NCI-H1436 (cell line): Measurements from ENCODE around the gene ADI1.

Source experiments
- DNase-seq: peaks from one replicate; lab custom pipeline; 2025; lab: John Stamatoyannopoulos, UW

ADI1 gene, protein sequence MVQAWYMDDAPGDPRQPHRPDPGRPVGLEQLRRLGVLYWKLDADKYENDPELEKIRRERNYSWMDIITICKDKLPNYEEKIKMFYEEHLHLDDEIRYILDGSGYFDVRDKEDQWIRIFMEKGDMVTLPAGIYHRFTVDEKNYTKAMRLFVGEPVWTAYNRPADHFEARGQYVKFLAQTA

DNA sequence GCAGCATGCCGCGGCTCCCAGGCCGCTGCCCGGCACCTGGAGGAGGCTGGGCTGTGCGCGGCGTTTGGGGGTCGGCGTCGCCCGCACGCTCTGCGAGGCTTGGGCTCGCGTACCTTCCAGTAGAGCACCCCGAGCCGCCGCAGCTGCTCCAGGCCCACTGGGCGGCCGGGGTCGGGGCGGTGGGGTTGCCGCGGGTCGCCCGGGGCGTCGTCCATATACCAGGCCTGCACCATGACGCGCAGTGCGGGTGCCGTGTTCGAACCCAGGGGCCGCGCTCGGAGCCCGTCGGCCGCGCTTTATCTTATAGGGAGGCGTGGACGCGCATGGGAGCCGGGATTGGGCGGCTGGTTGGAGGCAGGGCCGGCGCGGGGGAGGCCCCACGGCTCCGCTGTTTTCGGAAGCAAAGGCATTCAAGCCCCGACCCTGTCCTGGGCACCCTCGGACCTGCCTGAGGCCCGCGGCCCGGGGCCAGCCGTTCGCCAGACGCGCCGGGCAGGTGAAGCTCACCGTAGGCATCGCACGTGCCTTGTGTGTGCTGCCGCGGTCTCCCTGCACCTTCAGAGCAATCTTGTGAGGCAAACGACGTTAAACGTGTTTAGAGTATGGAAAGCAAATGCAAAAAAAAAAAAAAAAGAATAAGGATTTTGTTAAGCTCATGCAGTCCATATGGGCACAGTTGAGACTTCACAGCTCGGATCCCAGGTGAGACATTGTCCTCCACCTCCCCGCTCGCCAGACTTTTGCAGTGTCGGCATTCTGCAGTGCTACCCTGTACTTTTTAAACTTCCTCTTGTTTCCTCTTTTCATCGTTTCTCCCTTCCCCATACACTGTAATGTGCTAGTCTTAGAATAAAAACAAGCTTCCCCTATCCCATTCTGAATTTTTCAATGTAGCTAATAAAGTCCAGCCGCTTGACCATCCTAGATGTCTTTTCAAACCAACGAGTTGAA is at the start of gene ADI1:
Gene ADI1 (minus strand): TSS at position 277 of the 951 bp plus-strand sequence. CDS start 44 bp downstream, at position 233.
- peak; percentile 70 for DNase-seq

DNA sequence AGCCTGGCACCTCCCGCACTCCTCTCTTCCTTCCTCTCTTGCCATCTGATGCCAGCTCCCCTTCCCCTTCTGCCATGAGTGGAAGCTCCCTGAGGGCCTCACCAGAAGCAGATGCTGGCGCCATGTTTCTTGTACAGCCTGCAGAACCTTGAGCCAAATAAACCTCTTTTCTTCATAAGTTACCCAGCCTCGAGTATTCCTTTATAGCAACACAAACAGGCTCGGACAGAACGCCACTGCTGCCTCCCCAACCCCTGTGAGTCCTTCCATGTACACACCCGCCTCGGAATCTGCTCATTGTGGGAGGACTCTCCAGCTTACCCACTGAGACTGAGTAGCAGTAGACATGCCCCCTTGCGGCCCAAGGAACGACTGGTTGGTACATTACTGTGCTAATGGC is 47.5 kb upstream of the ADI1 start:
- DNase-seq = no peak

DNA sequence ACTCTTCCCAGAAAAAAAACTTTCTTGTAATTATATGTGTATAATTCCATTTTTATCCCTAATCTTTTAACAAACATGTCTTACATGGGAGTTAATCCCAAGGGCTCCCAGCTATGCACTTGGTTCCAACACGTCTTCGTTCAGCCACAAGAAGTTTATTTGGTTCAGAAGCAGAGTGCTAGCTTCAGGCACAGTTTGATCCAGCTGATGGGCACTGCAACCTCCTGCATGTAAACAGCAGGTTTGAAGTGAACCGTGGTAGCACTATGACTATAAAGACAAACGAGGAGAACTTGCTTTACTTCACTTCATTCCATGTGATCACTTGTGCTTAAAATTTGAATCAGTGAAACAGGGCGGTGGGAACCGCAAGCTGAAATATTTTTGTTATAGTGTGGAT is 45.8 kb upstream of the ADI1 start:
- no peak for DNase-seq

DNA sequence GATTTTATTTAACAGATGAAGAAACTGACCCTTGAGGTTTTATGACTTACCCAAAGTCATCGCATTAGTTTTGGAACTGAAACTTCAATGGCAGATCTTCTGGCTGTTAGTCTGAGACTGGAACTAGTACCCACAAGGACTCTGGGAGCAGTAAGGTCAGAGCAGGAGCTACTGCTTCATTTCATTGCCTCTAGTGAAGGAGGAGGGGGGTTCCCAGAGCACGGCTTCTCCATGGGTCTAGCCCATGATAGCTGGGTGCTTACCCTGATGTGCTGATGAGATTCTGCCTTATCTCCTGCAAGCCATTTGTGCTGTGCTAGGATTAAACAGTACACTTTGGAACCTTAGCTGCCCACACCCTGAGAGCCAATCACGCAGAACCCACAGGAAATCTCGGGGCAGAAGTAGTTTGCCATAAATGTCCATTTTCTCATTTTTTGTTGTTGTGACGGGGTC is 44.2 kb upstream of the ADI1 start:
- no peak for DNase-seq

DNA sequence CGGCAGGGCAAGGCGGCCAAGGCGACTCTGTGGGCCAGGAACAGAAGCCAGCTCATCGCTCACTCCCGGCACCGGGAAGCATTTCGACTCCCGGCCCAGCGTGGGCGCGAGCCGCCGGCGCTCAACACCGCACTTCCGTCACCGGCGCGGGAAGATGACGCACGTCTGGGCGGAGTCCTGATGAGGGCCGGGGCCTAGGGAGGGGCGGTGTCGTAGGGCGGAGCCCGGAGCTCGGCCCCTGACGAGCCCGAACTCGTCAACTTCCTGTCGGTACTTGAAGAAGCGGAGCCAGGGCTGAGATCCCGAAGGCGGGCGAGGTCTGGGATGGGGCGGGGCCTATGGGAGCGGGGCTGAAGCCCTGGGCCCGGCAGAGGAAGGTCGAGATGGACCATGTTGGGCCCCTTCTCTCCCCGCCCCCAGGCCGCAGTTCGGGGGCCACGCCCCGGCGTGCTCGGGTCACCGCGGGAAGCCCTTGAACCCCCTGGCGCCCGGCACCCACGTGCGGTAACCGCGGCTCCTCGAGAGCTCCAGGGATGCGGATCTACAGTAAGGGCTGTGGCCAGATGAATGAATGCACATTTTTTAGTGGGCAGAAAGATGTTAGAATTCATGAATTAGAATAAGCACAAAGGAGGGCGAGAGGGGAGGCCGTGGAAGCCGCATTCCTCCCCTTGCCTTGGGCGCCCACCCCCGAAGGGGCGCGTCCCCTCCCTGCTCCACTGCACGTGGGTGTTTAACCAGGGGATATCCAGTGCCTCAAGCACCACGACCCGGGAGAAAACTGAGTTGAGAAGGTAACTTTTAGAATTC is 39.1 kb upstream of the ADI1 start, which contains the start of gene RNASEH1:
Gene RNASEH1 (minus strand): TSS at position 129 of the 810 bp plus-strand sequence. CDS start 73 bp downstream, at position 56.
- DNase-seq = peak; percentile 97

- no peak for DNase-seq
Measured at GRCh38 chr2:3557639-3558204, 38.4 kb upstream of the ADI1 start.

GRCh38 chr2:3553946-3554345 is 34.6 kb upstream of the ADI1 start:
- no peak for DNase-seq

DNA sequence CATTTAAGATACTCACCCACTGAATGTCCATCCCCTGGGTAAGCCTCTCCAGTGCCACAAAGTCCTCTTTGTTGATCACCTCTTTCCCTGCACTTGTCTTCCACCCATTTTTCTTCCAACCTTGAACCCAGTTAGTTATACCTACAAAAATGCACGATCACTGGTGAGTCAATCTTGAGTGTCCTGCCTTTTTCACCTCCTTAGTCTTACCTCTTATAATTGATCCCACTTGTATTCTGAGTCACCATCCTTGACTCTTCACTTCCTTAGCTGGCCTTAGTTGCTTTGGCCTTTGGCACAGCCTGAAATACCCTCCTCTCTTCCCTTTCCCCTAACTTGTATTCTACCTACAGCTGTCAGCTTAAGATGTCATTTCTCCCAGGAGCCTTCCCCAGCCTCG is 28.6 kb upstream of the ADI1 start:
- no peak for DNase-seq

GRCh38 chr2:3545788-3546478 is 26.6 kb upstream of the ADI1 start:
- no peak for DNase-seq

- no peak for DNase-seq
Measured at GRCh38 chr2:3543023-3543683, 23.8 kb upstream of the ADI1 start.

GRCh38 chr2:3542107-3542506 is 22.8 kb upstream of the ADI1 start:
- no peak for DNase-seq

DNA sequence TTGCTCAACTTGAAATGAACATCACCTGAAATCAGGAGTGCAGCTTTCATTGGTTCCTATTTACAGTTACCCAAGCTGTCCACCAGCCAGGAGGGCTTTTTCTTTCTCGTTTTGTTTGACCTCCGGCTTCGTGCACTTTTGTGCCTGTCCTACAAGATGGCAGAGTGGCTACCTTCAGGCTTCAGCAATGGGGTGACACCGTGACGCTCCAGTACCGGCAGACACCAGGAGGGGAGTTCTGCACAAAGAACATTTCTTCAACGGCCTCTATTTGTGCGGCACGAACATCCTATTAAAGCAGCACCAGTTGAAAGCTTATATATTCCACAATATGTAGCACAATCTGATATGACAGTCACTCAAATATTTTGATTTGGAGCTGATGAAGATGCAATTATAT is 20.5 kb upstream of the ADI1 start:
- DNase-seq = no peak

DNA sequence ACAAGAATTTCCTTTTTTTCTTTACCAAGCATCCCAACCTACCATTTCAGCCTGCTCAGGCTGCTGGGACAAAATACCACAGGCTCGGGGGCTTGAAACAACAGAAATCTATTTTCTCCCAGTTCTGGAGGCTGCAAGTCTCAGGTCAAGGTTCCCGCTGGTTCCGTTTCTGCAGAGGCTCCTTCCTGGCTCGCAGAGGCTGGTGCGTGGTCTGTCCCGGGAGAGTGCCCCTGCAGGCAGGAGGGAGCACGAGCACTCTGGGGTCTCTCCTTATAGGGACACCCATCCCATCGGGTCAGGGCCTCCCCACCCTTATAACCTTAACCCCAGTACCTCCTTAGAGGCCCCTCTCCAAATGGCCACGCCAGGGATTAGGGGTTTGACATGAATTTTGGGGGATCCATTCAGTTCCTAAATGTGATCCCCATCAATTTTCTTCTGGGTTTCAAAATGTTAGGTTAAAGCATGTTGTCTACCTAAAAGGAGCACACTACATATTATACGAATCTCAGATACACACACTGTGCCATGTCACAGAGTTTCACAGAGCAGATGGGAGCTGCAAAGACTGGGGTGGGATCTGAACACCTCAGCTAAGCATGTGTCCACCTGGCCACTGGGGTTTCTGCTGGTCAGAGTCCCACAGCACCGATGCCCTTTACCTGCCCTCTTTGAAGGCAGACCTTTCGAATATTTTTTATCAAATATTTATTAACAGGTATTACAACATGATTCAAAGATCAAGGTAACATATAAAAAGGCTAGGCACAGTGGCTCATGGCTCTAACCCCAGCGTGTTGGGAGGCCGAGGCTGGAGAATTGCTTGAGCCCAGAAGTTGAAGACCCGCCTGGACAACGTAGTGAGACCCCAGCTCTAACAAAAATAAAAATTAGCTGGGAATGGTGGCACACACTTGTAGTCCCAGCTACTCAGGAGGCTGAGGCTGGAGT is 17.6 kb upstream of the ADI1 start:
- DNase-seq = no peak

DNA sequence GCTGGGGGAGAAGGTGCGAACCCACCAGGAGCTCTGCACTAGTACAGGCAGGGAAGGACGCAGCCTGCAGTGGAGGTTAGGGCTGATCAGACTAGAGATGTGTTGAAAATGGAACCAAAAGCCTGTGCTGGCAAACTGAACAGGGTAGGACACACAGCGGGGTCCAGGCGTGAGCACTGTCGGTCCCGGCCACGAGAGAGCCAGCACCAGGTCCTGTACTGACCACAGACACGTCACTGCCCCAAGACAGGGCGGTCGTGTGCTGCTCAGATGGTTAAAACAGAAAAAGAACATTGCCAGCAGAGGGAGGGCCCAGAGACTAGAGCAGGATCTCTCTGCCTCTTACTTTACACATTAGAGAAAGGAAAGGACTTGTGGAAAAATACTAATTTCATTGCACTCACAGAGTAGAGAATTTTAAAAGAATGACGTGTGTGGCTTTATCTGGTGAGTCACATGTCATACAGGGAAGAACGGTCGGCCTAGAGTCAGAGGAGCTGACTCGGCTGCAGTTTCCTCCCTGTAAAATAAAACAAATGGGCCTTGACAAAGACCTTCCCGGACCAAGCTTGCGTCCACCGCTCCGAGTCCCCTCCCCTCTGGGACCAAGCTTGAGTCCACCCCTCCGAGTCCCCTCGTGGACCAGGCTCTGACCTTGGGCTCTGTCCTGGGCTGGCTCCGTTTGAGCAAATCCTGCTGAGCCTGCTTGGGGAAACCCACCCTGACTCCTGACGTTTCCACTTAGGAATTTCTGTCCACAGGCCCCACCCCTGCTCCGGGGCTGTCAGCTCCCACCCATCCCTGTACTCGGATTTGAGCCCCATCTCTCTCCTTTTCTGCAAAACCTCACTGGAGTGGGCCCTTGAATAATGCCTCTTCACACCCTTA is 16.7 kb upstream of the ADI1 start:
- DNase-seq = no peak

- DNase-seq = no peak
Measured at GRCh38 chr2:3535467-3535793, 16.1 kb upstream of the ADI1 start.

DNA sequence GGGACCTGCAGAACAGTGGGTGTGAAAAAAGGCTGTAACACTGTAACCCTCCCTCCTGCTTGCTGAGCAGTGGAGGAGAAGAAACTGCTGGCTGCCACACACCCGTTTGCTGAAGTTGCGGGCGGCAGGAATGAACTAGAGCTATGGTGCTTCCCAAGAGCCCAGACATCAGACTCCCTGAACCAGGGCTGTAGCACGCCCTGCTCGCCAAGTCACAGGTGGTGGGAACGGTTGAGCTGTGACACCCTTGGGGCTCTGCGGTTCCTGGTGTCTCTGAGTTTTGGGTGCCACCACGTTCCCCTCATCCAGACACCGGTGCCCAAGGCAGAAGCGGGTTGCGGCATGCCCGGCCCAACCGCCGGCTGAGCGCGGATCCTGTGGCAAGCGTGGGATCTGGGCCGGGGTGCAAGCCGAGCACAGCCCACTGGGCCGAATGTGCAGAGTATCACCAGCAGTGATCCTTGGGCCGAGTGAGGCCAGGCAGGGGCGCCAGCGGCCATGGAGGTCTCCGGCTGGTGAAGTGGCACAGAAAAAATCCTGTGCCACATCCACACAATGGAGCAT is 15.0 kb upstream of the ADI1 start:
- DNase-seq = no peak

- no peak for DNase-seq
Measured at GRCh38 chr2:3533836-3534235, 14.5 kb upstream of the ADI1 start.

GRCh38 chr2:3532941-3533340 is 13.6 kb upstream of the ADI1 start:
- no peak for DNase-seq
